B cell (primary cell): ENCODE data around the gene DBNDD2. TPM values are rescaled to one million over a fixed set of nuclear protein-coding genes. Genes with fewer than 3 reads are reported as not detected.

Source experiments
- ATAC-seq: fragments of 200-7000 bp; cut with Tn5 transposase; one replicate; pipeline ENCODE4 v1.10.0; 2021; ENCODE audit warnings: low read depth, mild to moderate bottlenecking, moderate number of reproducible peaks, moderate library complexity
- CTCF ChIA-PET: fragments of 350-600 bp; sonication (Branson Sonifier 250); formaldehyde crosslinking; loops from one replicate; lab custom pipeline; 2021; ENCODE audit warnings: antibody characterized with exemption, inconsistent platforms; lab: Charles Lee
- POLR2A ChIA-PET: fragments of 350-600 bp; sonication (Branson Sonifier 250); formaldehyde crosslinking; loops from one replicate; lab custom pipeline; 2021; ENCODE audit warnings: antibody characterized with exemption; lab: Charles Lee
- DNase-seq: peaks from one replicate; pipeline ENCODE4 v3.0.0; 2013
- H2AFZ ChIP-seq: 2 replicates; pipeline ENCODE4 v1.6.1; 2012; ENCODE audit warnings: mild to moderate bottlenecking, low read depth, low read length; ENCODE audit not compliant: insufficient read depth, poor library complexity, severe bottlenecking
- H3K27ac ChIP-seq, 2 donors: 1 replicate in 1 of 2; 2 replicates in 1 of 2; pipeline ENCODE4 v1.5.1; 2012 to 2013; ENCODE audit warnings: low read length in 2 of 2, mild to moderate bottlenecking in 2 of 2, moderate library complexity in 1 of 2
- H3K27me3 ChIP-seq, 4 experiments: fragments of 200-600 bp in 1 of 4; sonication (generic) in 1 of 4; replicated peaks in 1 of 4; 1 replicate in 2 of 4; 2 replicates in 2 of 4; pipeline versions ENCODE4 v1.6.1 to v1.7.0; 2013 to 2016; ENCODE audit warnings: low read length in 3 of 4, mild to moderate bottlenecking in 2 of 4, mixed read lengths in 1 of 4, moderate library complexity in 1 of 4; ENCODE audit not compliant: insufficient read depth in 4 of 4, control insufficient read depth in 3 of 4; ENCODE audit errors: control extremely low read depth in 1 of 4
- H3K36me3 ChIP-seq, 2 experiments: replicated peaks in 1 of 2; 1 replicate in 1 of 2; 2 replicates in 1 of 2; pipeline versions ENCODE4 v1.6.1 to v1.7.1; 2013; ENCODE audit warnings: low read length in 1 of 2; ENCODE audit not compliant: insufficient read depth in 2 of 2, control insufficient read depth in 1 of 2; ENCODE audit errors: control extremely low read depth in 1 of 2, extremely low read depth in 1 of 2
- H3K4me1 ChIP-seq, 2 donors: fragments of 200-600 bp in 1 of 2; sonication (generic) in 1 of 2; 1 replicate in 1 of 2; 2 replicates in 1 of 2; pipeline versions ENCODE4 v1.5.1 to v1.6.1; 2013 to 2017; ENCODE audit warnings: low read length in 2 of 2; ENCODE audit not compliant: control insufficient read depth in 2 of 2, insufficient read depth in 2 of 2
- H3K4me2 ChIP-seq: replicated peaks from 2 replicates; pipeline ENCODE3; 2012; ENCODE audit warnings: mild to moderate bottlenecking, low read depth, low read length; ENCODE audit not compliant: poor library complexity, severe bottlenecking
- H3K4me3 ChIP-seq, 5 experiments: fragments of 200-600 bp in 1 of 5; sonication (generic) in 1 of 5; 1 replicate in 3 of 5; 2 replicates in 2 of 5; pipeline versions ENCODE4 v1.5.1 to v1.7.0; 2011 to 2016; ENCODE audit warnings: low read length in 4 of 5, mild to moderate bottlenecking in 4 of 5, low read depth in 2 of 5, control low read depth in 1 of 5, moderate library complexity in 1 of 5; ENCODE audit not compliant: insufficient read depth in 1 of 5; ENCODE audit errors: control extremely low read depth in 1 of 5, extremely low read depth in 1 of 5
- H3K79me2 ChIP-seq: fragments of 200-600 bp; sonication (generic); one replicate; pipeline ENCODE4 v1.6.0; 2016; ENCODE audit warnings: low read length; ENCODE audit not compliant: control insufficient read depth, insufficient read depth
- H3K9ac ChIP-seq: fragments of 200-600 bp; sonication (generic); 2 replicates; pipeline ENCODE4 v1.6.1; 2017; ENCODE audit warnings: mild to moderate bottlenecking, low read length, moderate library complexity
- H3K9me3 ChIP-seq, 3 donors: one replicate each; pipeline versions ENCODE4 v1.6.1 to v1.7.1; 2013; ENCODE audit warnings: low read length in 2 of 3; ENCODE audit not compliant: control insufficient read depth in 2 of 3, insufficient read depth in 1 of 3; ENCODE audit errors: control extremely low read depth in 1 of 3
- H4K20me1 ChIP-seq: 2 replicates; pipeline ENCODE4 v1.6.0; 2012; ENCODE audit warnings: mild to moderate bottlenecking, low read length; ENCODE audit not compliant: insufficient read depth, control insufficient read depth, poor library complexity, severe bottlenecking
- H3K27ac Mint-ChIP-seq: one replicate; pipeline ENCODE4 v1.8.0; 2021; ENCODE audit warnings: mixed read lengths
- H3K27me3 Mint-ChIP-seq: one replicate; pipeline ENCODE4 v1.8.0; 2021; ENCODE audit warnings: mixed read lengths
- H3K4me1 Mint-ChIP-seq: one replicate; pipeline ENCODE4 v1.8.0; 2021; ENCODE audit warnings: mixed read lengths
- H3K4me3 Mint-ChIP-seq: one replicate; pipeline ENCODE4 v1.8.0; 2021; ENCODE audit warnings: mixed read lengths
- H3K9me3 Mint-ChIP-seq: one replicate; pipeline ENCODE4 v1.8.0; 2022; ENCODE audit warnings: mixed read lengths; ENCODE audit not compliant: insufficient read depth
- CTCF ChIP-seq: fragments of 200-600 bp; IDR thresholded peaks from one replicate; pipeline ENCODE4 v1.8.0; 2022; ENCODE audit warnings: antibody characterized with exemption, mild to moderate bottlenecking
- EZH2 ChIP-seq: IDR thresholded peaks from 2 replicates; pipeline ENCODE4 v1.6.1; 2012; ENCODE audit warnings: borderline replicate concordance, low read depth, mild to moderate bottlenecking, moderate library complexity, low read length; ENCODE audit not compliant: insufficient read depth, poor library complexity, severe bottlenecking
- WGBS: methylation state at CpG from one replicate; pipeline ENCODE4 v1.1.5; 2013; ENCODE audit warnings: missing lambda C conversion rate; ENCODE audit not compliant: insufficient coverage; 5-methylcytosine and 5-hydroxymethylcytosine counted together
- intact Hi-C: fragments of 100-400 bp; cut with micrococcal nuclease; formaldehyde crosslinking; loops from one replicate; pipeline ENCODE4 v1.10.0; 2022
- polyA plus RNA-seq: library from polyadenylated mRNA; depleted of rRNA; stranded (reverse); fragments of >200 nt; gene quantifications from 2 replicates; pipeline ENCODE4 v1.2.3, GENCODE V29; 2012
- total RNA-seq, 2 donors: library from RNA; stranded (reverse); fragments of 120-200 nt in 1 of 2; gene quantifications; 1 replicate in 1 of 2; 2 replicates in 1 of 2; pipeline versions ENCODE4 v1.2.3 to v1.2.4, GENCODE V29; 2013 to 2022

DBNDD2 gene
- total and polyA plus RNA-seq, 2 donors (not counting 1 experiment from before 2014, with no cell fraction given) = 3.1 to 3.6 TPM

GRCh38 chr20:45391559-45391958 lies 16.5 kb upstream of the DBNDD2 start:
- ChIA-PET CTCF (interaction anchor here (0.6 to 1.3 kb wide), 2 partner anchors 13 to 22 kb away, joined by 3 read pairs; no protein-coding TSS in a partner anchor), POLR2A (no interaction called here)
- ATAC-seq = no peak
- DNase-seq = no peak
- TF ChIP-seq CTCF = no peak
- TF ChIP-seq EZH2 = no peak
- no peak overlapping the region for H3K9ac ChIP-seq
- Mint-ChIP-seq H3K27me3 (no peaks in the 10 kb centered on the region), H3K4me1 (peaks cover 9% of the 10 kb centered on the region), H3K27ac (no peak overlapping the region), H3K4me3 (no peak overlapping the region), H3K9me3 (no peaks in the 10 kb centered on the region)
- H3K4me3 ChIP-seq = no peak overlapping the region
- no peaks in the 10 kb centered on the region for H4K20me1 ChIP-seq
- H3K36me3 ChIP-seq = peaks cover 0 to 6% of the 10 kb centered on the region in 2 experiments
- H3K79me2 ChIP-seq = peaks cover 27% of the 10 kb centered on the region
- no peaks in the 10 kb centered on the region for H3K4me1 ChIP-seq
- intact Hi-C loops = no loop called here
- H3K27me3 ChIP-seq = no peaks in the 10 kb centered on the region
- WGBS = no CpG with 5 or more reads among the region's 2 CpGs
- H3K9me3 ChIP-seq = peaks cover 0 to 3% (median 0%) of the 10 kb centered on the region in 3 donors
- no peak overlapping the region for H3K27ac ChIP-seq
- H3K4me2 ChIP-seq = no peak overlapping the region
- H2AFZ ChIP-seq = no peak overlapping the region

- Histone ChIP-seq H3K4me1 (no peaks in the 10 kb centered on the region), H3K36me3 (peaks cover 0 to 6% of the 10 kb centered on the region in 2 experiments), H3K27me3 (no peaks in the 10 kb centered on the region), H2AFZ (no peak overlapping the region), H3K27ac (no peak overlapping the region), H3K4me2 (no peak overlapping the region), H3K9ac (no peak overlapping the region), H4K20me1 (no peaks in the 10 kb centered on the region), H3K4me3 (no peak overlapping the region), H3K9me3 (no peaks in the 10 kb centered on the region), H3K79me2 (peaks cover 27% of the 10 kb centered on the region)
- Mint-ChIP-seq H3K27ac (no peak overlapping the region), H3K9me3 (no peaks in the 10 kb centered on the region), H3K4me3 (no peak overlapping the region), H3K4me1 (peaks cover 4% of the 10 kb centered on the region), H3K27me3 (no peaks in the 10 kb centered on the region)
- ChIA-PET POLR2A (no interaction called here), CTCF (interaction anchor here (0.9 to 2.9 kb wide), 5 partner anchors 17 to 44 kb away, joined by 3 to 15 read pairs (median 5); no protein-coding TSS in a partner anchor)
- DNase-seq = no peak
- intact Hi-C loops = no loop called here
- TF ChIP-seq CTCF = no peak
- no peak for TF ChIP-seq EZH2
- ATAC-seq = no peak
- no CpG with 5 or more reads among the region's 3 CpGs for WGBS
Measured at GRCh38 chr20:45392733-45393132, 15.4 kb upstream of the DBNDD2 start.
